ENCODE data around the gene NFE2. TPM values are rescaled to one million over a fixed set of nuclear protein-coding genes. Genes with fewer than 3 reads are reported as not detected.
"Not testable (repeated sequence)": the region's sequence is repeated elsewhere in the genome, so short reads cannot be mapped to it uniquely, and the experiment has no call there.

The NFE2 gene
- total RNA-seq, 2 donors from 2014 or later = 0.30 TPM; not detected in 1

- Histone ChIP-seq H3K27me3 (no peaks in the 10 kb centered on the region), H3K9me3 (no peaks in the 10 kb centered on the region), H3K27ac (no peak overlapping the region), H3K4me1 (peaks cover 32% of the 10 kb centered on the region), H3K36me3 (no peaks in the 10 kb centered on the region), H3K4me3 (no peak overlapping the region), H3K9ac (ENCODE audit: low read depth in 2 of 2, low read length in 2 of 2) (no peak overlapping the region)
- no peak for DNase-seq
- intact Hi-C loops (cut with DNase I) = no loop called here
- TF ChIP-seq, protein P1, sequence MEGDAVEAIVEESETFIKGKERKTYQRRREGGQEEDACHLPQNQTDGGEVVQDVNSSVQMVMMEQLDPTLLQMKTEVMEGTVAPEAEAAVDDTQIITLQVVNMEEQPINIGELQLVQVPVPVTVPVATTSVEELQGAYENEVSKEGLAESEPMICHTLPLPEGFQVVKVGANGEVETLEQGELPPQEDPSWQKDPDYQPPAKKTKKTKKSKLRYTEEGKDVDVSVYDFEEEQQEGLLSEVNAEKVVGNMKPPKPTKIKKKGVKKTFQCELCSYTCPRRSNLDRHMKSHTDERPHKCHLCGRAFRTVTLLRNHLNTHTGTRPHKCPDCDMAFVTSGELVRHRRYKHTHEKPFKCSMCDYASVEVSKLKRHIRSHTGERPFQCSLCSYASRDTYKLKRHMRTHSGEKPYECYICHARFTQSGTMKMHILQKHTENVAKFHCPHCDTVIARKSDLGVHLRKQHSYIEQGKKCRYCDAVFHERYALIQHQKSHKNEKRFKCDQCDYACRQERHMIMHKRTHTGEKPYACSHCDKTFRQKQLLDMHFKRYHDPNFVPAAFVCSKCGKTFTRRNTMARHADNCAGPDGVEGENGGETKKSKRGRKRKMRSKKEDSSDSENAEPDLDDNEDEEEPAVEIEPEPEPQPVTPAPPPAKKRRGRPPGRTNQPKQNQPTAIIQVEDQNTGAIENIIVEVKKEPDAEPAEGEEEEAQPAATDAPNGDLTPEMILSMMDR (IDR thresholded peaks at IDR 0.05) = no peak
Measured at GRCh38 chr12:54330442-54330841, 29.6 kb upstream of the NFE2 start.

DNA sequence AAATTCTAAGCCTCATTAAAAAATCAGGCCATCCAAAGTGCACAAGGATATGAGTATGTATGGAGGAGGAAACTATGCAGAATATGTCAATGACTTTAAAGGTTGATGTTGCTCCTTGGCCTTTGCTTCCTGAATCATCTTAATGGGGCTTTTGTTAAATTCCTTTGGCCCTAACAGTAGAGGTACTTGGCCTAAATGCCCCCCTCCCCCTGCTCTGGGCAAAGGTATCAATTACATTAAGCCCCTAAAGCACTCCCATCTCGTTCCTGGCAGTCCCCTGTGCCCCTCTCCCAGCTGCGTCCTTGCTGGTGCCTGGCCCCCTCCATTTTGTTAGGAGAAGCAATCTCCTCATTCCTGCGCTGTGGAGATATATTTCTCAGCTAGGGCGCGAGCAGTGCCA, 28.9 kb upstream of the NFE2 start:
- no peak overlapping the region for H3K4me3 ChIP-seq
- TF ChIP-seq, protein P1 (IDR thresholded peaks at IDR 0.05) = no peak
- DNase-seq = no peak
- intact Hi-C loops (cut with DNase I) = loop anchor here (5.0 kb wide), 1 partner anchor 37 kb away; no protein-coding TSS in a partner anchor
- no peak overlapping the region for H3K9ac ChIP-seq (ENCODE audit: low read depth in 2 of 2, low read length in 2 of 2)
- H3K4me1 ChIP-seq = peaks cover 32% of the 10 kb centered on the region
- no peaks in the 10 kb centered on the region for H3K36me3 ChIP-seq
- no peaks in the 10 kb centered on the region for H3K9me3 ChIP-seq
- no peaks in the 10 kb centered on the region for H3K27me3 ChIP-seq
- peak overlapping the region; percentile 0 for H3K27ac ChIP-seq

DNA sequence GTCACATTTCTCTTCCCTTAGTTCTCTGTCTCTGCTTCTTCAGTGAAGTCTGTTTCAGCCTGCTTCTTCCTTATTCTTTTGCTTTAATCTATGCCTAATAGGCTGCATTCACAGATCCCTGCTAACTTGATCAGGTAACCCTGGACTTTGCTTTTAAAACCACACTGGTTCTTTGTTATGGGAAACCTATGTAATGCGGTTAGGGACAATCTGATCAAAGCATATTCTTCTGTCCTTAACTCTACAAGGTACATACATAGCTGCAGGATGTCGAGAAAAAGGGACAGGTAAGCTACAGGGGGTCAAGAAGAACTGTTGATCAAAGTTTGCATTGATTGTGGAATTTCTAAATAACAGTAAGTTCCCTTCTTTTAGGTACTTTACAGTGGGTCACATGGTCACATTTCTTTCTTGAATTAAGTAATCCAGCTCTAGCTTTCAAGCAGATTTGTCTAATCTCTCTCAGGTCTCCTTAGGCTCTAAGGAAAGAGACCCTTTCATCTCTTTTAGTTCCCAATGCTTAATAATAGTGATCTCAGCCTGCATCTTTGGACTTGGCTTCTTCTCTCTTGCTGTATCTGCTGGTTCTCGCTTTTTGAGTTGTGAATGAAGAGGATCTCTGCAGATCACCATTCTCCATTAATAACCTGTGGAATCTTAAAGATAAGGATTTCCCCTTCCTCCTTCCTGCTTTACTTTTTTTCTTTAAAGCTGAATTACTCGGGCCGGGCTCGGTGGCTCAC, 28.0 kb upstream of the NFE2 start:
- intact Hi-C loops (cut with DNase I) = loop anchor here (5.0 kb wide), 1 partner anchor 36 kb away; no protein-coding TSS in a partner anchor
- no peaks in the 10 kb centered on the region for H3K36me3 ChIP-seq
- H3K9ac ChIP-seq (ENCODE audit: low read depth in 2 of 2, low read length in 2 of 2) = no peak overlapping the region
- no peak for DNase-seq
- TF ChIP-seq, protein P1 (IDR thresholded peaks at IDR 0.05) = no peak
- H3K4me3 ChIP-seq = no peak overlapping the region
- no peaks in the 10 kb centered on the region for H3K27me3 ChIP-seq
- H3K4me1 ChIP-seq = peaks cover 35% of the 10 kb centered on the region
- H3K27ac ChIP-seq = no peak overlapping the region
- no peaks in the 10 kb centered on the region for H3K9me3 ChIP-seq

DNA sequence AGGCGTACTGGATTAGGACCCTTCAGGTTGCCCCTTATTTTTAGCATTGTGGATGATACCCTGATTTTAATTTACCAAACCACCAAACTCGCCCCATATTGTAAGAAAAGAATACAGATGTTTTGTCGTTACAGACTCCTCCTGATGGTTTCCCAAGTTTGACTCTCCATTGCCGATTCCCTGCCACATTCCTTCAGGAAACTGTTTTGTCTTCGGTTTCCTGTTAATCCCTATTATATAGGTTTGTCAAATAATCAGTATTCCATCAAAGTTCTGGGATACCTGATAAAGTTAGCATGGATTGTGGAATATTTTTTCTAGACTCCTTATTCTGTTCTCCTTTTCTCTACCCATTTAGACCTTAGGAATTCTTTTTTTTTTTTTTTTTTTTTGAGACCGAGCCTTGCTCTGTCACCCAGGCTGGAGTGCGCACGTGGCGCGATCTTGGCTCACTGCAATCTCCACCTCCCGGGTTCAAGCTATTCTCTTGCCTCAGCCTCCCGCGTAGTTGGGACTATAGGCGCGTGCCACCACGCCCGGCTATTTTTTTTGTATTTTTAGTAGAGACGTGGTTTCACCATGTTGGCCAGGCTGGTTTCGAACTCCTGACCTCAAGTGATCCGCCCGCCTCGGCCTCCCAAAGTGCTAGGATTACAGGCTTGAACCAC, 24.8 kb upstream of the NFE2 start:
- peak; percentile 22 for DNase-seq
- H3K27me3 ChIP-seq, H3K36me3 ChIP-seq, H3K9me3 ChIP-seq: not testable (repeated sequence)
- Histone ChIP-seq H3K4me1 (peaks cover 28% of the 10 kb centered on the region), H3K9ac (ENCODE audit: low read depth in 2 of 2, low read length in 2 of 2) (peak overlapping the region; percentile 60 to 82), H3K27ac (peak overlapping the region; percentile 79), H3K4me3 (peak overlapping the region; percentile 78)
- intact Hi-C loops (cut with DNase I) = loop anchor here (5.0 kb wide), 1 partner anchor 33 kb away; no protein-coding TSS in a partner anchor

- H3K9ac ChIP-seq (ENCODE audit: low read depth in 2 of 2, low read length in 2 of 2) = peak within 1 kb of the TSS; percentile 60 to 82
- H3K27ac ChIP-seq = peak within 1 kb of the TSS; percentile 79
- intact Hi-C loops (cut with DNase I) = loop anchor here (5.0 kb wide), 1 partner anchor 33 kb away; no protein-coding TSS in a partner anchor
- TF ChIP-seq, protein P1 (IDR thresholded peaks at IDR 0.05) = peak; percentile 75
- no peaks in the 10 kb centered on the region for H3K9me3 ChIP-seq
- DNase-seq = peak; percentile 97
- H3K36me3 ChIP-seq = no peaks in the 10 kb centered on the region
- peak within 1 kb of the TSS; percentile 78 for H3K4me3 ChIP-seq
- H3K4me1 ChIP-seq = peaks cover 20% of the 10 kb centered on the region
- H3K27me3 ChIP-seq = no peaks in the 10 kb centered on the region
Measured at GRCh38 chr12:54324617-54325441, 24.0 kb upstream of the NFE2 start, which contains the start of gene COPZ1. Gene COPZ1, plus strand, starts transcription at chr12:54325131. Its CDS starts 33 bp downstream, at chr12:54325164.
